WTC11 (cell line): ENCODE results near the gene SYCE3. TPM values are rescaled to one million over a fixed set of nuclear protein-coding genes. Genes with fewer than 3 reads are reported as not detected.
"Not testable (repeated sequence)": the region's sequence is repeated elsewhere in the genome, so short reads cannot be mapped to it uniquely, and the experiment has no call there.

Experiments used
- ATAC-seq: fragments of 200-7000 bp; cut with Tn5 transposase; 2 replicates; pipeline ENCODE4 v1.10.0; 2021; ENCODE audit warnings: mild to moderate bottlenecking, moderate library complexity
- CTCF ChIA-PET: fragments of 300-600 bp; sonication (Branson Sonifier 250); formaldehyde crosslinking; loops from one replicate; lab custom pipeline; 2021; ENCODE audit warnings: antibody characterized with exemption; lab: Charles Lee
- POLR2A ChIA-PET: fragments of 350-600 bp; sonication (Branson Sonifier 250); formaldehyde crosslinking; loops from one replicate; lab custom pipeline; 2021; ENCODE audit warnings: antibody characterized with exemption; lab: Charles Lee
- DNase-seq: peaks from one replicate; pipeline ENCODE4 v3.0.0; 2021; ENCODE audit warnings: low spot score
- H3K27ac Mint-ChIP-seq: 2 replicates; pipeline ENCODE4 v1.8.0; 2021; ENCODE audit warnings: mixed read lengths
- H3K27me3 Mint-ChIP-seq: 2 replicates; pipeline ENCODE4 v1.8.0; 2021; ENCODE audit warnings: low read depth, mild to moderate bottlenecking, moderate library complexity, mixed read lengths
- H3K36me3 Mint-ChIP-seq: 2 replicates; pipeline ENCODE4 v1.8.0; 2021; ENCODE audit warnings: mixed read lengths
- H3K4me1 Mint-ChIP-seq: 2 replicates; pipeline ENCODE4 v1.8.0; 2022; ENCODE audit warnings: mixed read lengths
- H3K4me3 Mint-ChIP-seq: 2 replicates; pipeline ENCODE4 v1.8.0; 2021; ENCODE audit warnings: mild to moderate bottlenecking, moderate library complexity, mixed read lengths
- H3K9me3 Mint-ChIP-seq: 2 replicates; pipeline ENCODE4 v1.8.0; 2021; ENCODE audit warnings: mixed read lengths
- ATF3 ChIP-seq: sonication (generic); formaldehyde crosslinking; conservative IDR thresholded peaks from 2 replicates; pipeline ENCODE4 v1.8.1; 2022; ENCODE audit warnings: mild to moderate bottlenecking, missing genetic modification reagents
- E2F5 ChIP-seq: sonication (generic); formaldehyde crosslinking; IDR thresholded peaks from 2 replicates; pipeline ENCODE4 v1.8.1; 2022; ENCODE audit warnings: mild to moderate bottlenecking, moderate library complexity, missing genetic modification reagents
- ERG ChIP-seq: fragments of 250-450 bp; sonication (Bioruptor Pico); IDR thresholded peaks from 2 replicates; pipeline ENCODE4 v1.8.0; 2021; ENCODE audit warnings: mild to moderate bottlenecking
- ETV6 ChIP-seq: sonication (generic); formaldehyde crosslinking; IDR thresholded peaks from 2 replicates; pipeline ENCODE4 v1.8.1; 2022; ENCODE audit warnings: mild to moderate bottlenecking, missing genetic modification reagents
- GABPB1 ChIP-seq: sonication (generic); formaldehyde crosslinking; IDR thresholded peaks from 2 replicates; pipeline ENCODE4 v1.8.1; 2023; ENCODE audit warnings: mild to moderate bottlenecking, missing genetic modification reagents
- HMGA2 ChIP-seq: fragments of 250-450 bp; sonication (Bioruptor Pico); IDR thresholded peaks from 2 replicates; pipeline ENCODE4 v1.4.0; 2021; ENCODE audit warnings: mild to moderate bottlenecking, moderate library complexity
- IRF2 ChIP-seq: sonication (generic); formaldehyde crosslinking; IDR thresholded peaks from 2 replicates; pipeline ENCODE4 v1.8.0; 2022; ENCODE audit warnings: low read depth, missing genetic modification reagents, borderline replicate concordance
- JAZF1 ChIP-seq: fragments of 250-450 bp; sonication (Bioruptor Pico); IDR thresholded peaks from 2 replicates; pipeline ENCODE4 v1.9.0; 2021; ENCODE audit warnings: moderate library complexity, mild to moderate bottlenecking, inconsistent platforms
- JUN ChIP-seq: sonication (generic); formaldehyde crosslinking; IDR thresholded peaks from 2 replicates; pipeline ENCODE4 v1.8.0; 2023; ENCODE audit warnings: mild to moderate bottlenecking, missing genetic modification reagents
- MLX ChIP-seq: sonication (generic); formaldehyde crosslinking; IDR thresholded peaks from 2 replicates; pipeline ENCODE4 v1.8.1; 2023; ENCODE audit warnings: mild to moderate bottlenecking, missing genetic modification reagents, moderate library complexity
- NFE2L1 ChIP-seq: sonication (generic); formaldehyde crosslinking; IDR thresholded peaks from 2 replicates; pipeline ENCODE4 v1.8.1; 2023; ENCODE audit warnings: missing genetic modification reagents
- NR3C1 ChIP-seq: sonication (generic); formaldehyde crosslinking; conservative IDR thresholded peaks from 2 replicates; pipeline ENCODE4 v1.8.1; 2023; ENCODE audit warnings: low read depth, mild to moderate bottlenecking, missing genetic modification reagents
- PRRX2 ChIP-seq: fragments of 250-450 bp; sonication (Bioruptor Pico); IDR thresholded peaks from 2 replicates; pipeline ENCODE4 v1.8.0; 2021; ENCODE audit warnings: mild to moderate bottlenecking
- RELA ChIP-seq: sonication (generic); formaldehyde crosslinking; IDR thresholded peaks from 2 replicates; pipeline ENCODE4 v1.8.1; 2022; ENCODE audit warnings: missing genetic modification reagents, mild to moderate bottlenecking, borderline replicate concordance
- SMAD3 ChIP-seq: sonication (generic); formaldehyde crosslinking; IDR thresholded peaks from 2 replicates; pipeline ENCODE4 v1.8.0; 2022; ENCODE audit warnings: missing genetic modification reagents, mild to moderate bottlenecking, borderline replicate concordance
- TCF7 ChIP-seq: sonication (generic); formaldehyde crosslinking; IDR thresholded peaks from 2 replicates; pipeline ENCODE4 v1.8.0; 2022; ENCODE audit warnings: mild to moderate bottlenecking, low read depth, missing genetic modification reagents, moderate library complexity
- TP53 ChIP-seq: sonication (generic); formaldehyde crosslinking; IDR thresholded peaks from 2 replicates; pipeline ENCODE4 v1.8.1; 2023; ENCODE audit warnings: mild to moderate bottlenecking, missing genetic modification reagents
- ZBTB43 ChIP-seq: sonication (generic); formaldehyde crosslinking; IDR thresholded peaks from 2 replicates; pipeline ENCODE4 v1.8.1; 2023; ENCODE audit warnings: mild to moderate bottlenecking, missing genetic modification reagents
- ZNF423 ChIP-seq: fragments of 250-450 bp; sonication (Bioruptor Pico); IDR thresholded peaks from 2 replicates; pipeline ENCODE4 v2.1.2; 2022; ENCODE audit warnings: mild to moderate bottlenecking, moderate library complexity
- total RNA-seq: library from RNA; stranded (reverse); gene quantifications from 3 replicates; pipeline ENCODE4 v1.2.3, GENCODE V29; 2021

Gene SYCE3
- total RNA-seq, 1 experiment from 2014 or later, result 0.46 TPM

GRCh38 chr22:50542416-50542927 lies 20.2 kb downstream of the SYCE3 start (continued):
- TF ChIP-seq ERG (CRISPR knock-in tag) (no peak), E2F5 (no peak), PRRX2 (no peak), ZBTB43 (no peak), HMGA2 (CRISPR knock-in tag) (no peak)

GRCh38 chr22:50541667-50542026 lies 21.1 kb downstream of the SYCE3 start:
- CTCF ChIA-PET, result interaction anchor here (0.7 to 1.4 kb wide), 2 partner anchors 99 to 155 kb away, joined by 3 to 5 read pairs; no protein-coding TSS in a partner anchor
- H3K4me3 Mint-ChIP-seq, POLR2A ChIA-PET, H3K9me3 Mint-ChIP-seq, DNase-seq, H3K27ac Mint-ChIP-seq, H3K36me3 Mint-ChIP-seq, H3K4me1 Mint-ChIP-seq, ATAC-seq: not testable (repeated sequence)
- peak; percentile 64 for TF ChIP-seq GABPB1 (CRISPR knock-in tag)
- H3K27me3 Mint-ChIP-seq, result peaks cover 20% of the 10 kb centered on the region

- TF ChIP-seq MLX, result no peak
- no peak for TF ChIP-seq ATF3 (CRISPR knock-in tag)
- TF ChIP-seq ZBTB43, result no peak
- no peak for TF ChIP-seq ZNF423 (CRISPR knock-in tag)
- TF ChIP-seq IRF2, result no peak
- TF ChIP-seq SMAD3, result no peak
- TF ChIP-seq NFE2L1 (CRISPR knock-in tag), result no peak
- TF ChIP-seq RELA (CRISPR knock-in tag), result no peak
- TF ChIP-seq ETV6, result no peak
- no peak for TF ChIP-seq NR3C1 (CRISPR knock-in tag)
- no peak for TF ChIP-seq JUN
- no peak for TF ChIP-seq JAZF1 (CRISPR knock-in tag)
- TF ChIP-seq TP53, result no peak
- no peak for TF ChIP-seq TCF7 (CRISPR knock-in tag)
- TF ChIP-seq, all 79 proteins: peak for 0
- Mint-ChIP-seq H3K36me3 (no peaks in the 10 kb centered on the region), H3K4me1 (no peaks in the 10 kb centered on the region), H3K27me3 (peaks cover 20% of the 10 kb centered on the region), H3K27ac (no peak overlapping the region), H3K9me3 (no peaks in the 10 kb centered on the region), H3K4me3 (no peak overlapping the region)
- POLR2A ChIA-PET, result no interaction called here
- CTCF ChIA-PET, result interaction anchor here (0.7 to 1.0 kb wide), 2 partner anchors 80 to 186 kb away, joined by 3 read pairs; no protein-coding TSS in a partner anchor
- ATAC-seq (no peak), DNase-seq (no peak)
Measured at GRCh38 chr22:50540381-50540780, 22.3 kb downstream of the SYCE3 start.
